HG02870 (cell line): Measurements from ENCODE around the gene ALKBH1.

Source experiments
- ATAC-seq: cut with Tn5 transposase; IDR thresholded peaks from one replicate; pipeline ENCODE4 v1.9.1; 2021; ENCODE audit warnings: mild to moderate bottlenecking, moderate library complexity; ENCODE audit not compliant: unreplicated experiment

The ALKBH1 gene

DNA sequence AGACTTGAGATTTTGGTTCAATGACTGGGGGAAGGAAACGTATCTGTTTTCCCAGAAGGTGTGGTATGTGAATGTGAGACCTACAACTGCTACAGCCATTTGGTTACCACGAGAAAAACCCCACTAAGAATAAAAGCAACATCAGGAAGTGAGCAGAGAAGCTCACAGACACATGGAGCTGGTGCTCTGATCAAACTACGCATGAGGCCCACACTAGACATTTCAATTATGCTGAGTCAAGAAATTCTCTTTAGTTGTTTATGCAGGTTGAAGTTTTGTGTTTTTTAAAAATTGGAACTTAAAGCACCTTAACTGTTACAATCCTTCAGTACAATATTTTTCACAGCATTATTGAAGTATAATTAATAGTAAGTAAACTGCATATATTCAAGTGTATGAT is 82.5 kb downstream of the ALKBH1 start:
- ATAC-seq = no peak

DNA sequence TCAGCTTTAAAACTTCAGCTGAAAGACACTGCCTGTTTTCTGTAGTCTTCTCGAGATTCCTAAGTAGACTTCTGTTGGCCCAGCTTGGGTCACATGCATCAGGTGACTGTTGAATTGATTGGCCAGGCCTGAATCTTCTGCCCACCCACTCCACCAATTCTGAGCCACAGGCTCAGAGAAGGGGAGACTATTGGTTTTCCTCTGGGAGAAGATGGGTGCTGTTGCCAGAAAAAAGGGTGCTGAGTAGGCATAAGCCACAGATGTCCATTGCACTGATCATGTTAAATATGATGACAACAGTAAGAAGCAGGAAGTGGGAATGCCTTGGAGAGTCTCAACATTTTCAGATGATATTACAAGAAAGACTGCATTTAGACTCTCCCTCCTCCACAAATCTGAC is 84.6 kb downstream of the ALKBH1 start:
- no peak for ATAC-seq
